CD14-positive monocyte (primary cell): Measurements from ENCODE around the gene TMEM59L. TPM values are rescaled to one million over a fixed set of nuclear protein-coding genes. Genes with fewer than 3 reads are reported as not detected.

Experiments
- DNase-seq, 3 donors: peaks; one replicate each; pipeline ENCODE4 v3.0.0-alpha.2; 2011 to 2022
- H2AFZ ChIP-seq: 2 replicates; pipeline ENCODE4 v1.6.0; 2012; ENCODE audit warnings: mild to moderate bottlenecking, low read depth, low read length, inconsistent platforms; ENCODE audit not compliant: insufficient read depth, poor library complexity, severe bottlenecking
- H3K27ac ChIP-seq, 2 donors: 1 replicate in 1 of 2; 2 replicates in 1 of 2; pipeline ENCODE4 v1.5.1; 2012 to 2013; ENCODE audit warnings: low read length in 2 of 2, control low read depth in 1 of 2, inconsistent platforms in 1 of 2, low read depth in 1 of 2, mild to moderate bottlenecking in 1 of 2
- H3K27me3 ChIP-seq, 2 donors: one replicate each; pipeline versions ENCODE4 v1.6.0 to v1.6.1; 2011 to 2013; ENCODE audit warnings: low read length in 2 of 2; ENCODE audit not compliant: control insufficient read depth in 2 of 2, insufficient read depth in 2 of 2
- H3K36me3 ChIP-seq, 2 donors: replicated peaks in 1 of 2; 1 replicate in 1 of 2; 2 replicates in 1 of 2; pipeline versions ENCODE4 v1.5.1 to v1.6.1; 2012 to 2013; ENCODE audit warnings: low read length in 2 of 2, control low read depth in 1 of 2, inconsistent platforms in 1 of 2, mild to moderate bottlenecking in 1 of 2; ENCODE audit not compliant: insufficient read depth in 2 of 2, control insufficient read depth in 1 of 2
- H3K4me1 ChIP-seq, 2 donors: 1 replicate in 1 of 2; 2 replicates in 1 of 2; pipeline versions ENCODE4 v1.5.1 to v1.6.1; 2012 to 2013; ENCODE audit warnings: low read length in 2 of 2, control low read depth in 1 of 2, inconsistent platforms in 1 of 2, mild to moderate bottlenecking in 1 of 2, moderate library complexity in 1 of 2; ENCODE audit not compliant: insufficient read depth in 2 of 2, control insufficient read depth in 1 of 2
- H3K4me2 ChIP-seq: replicated peaks from 2 replicates; pipeline ENCODE3; 2012; ENCODE audit warnings: low read length, moderate library complexity, mild to moderate bottlenecking; ENCODE audit not compliant: poor library complexity, severe bottlenecking; ENCODE audit errors: extremely low read depth
- H3K4me3 ChIP-seq, 3 experiments: fragments of 200-600 bp in 1 of 3; sonication (generic) in 1 of 3; replicated peaks in 1 of 3; 1 replicate in 2 of 3; 2 replicates in 1 of 3; pipeline ENCODE4 v1.5.1; 2011 to 2013; ENCODE audit warnings: low read length in 3 of 3, mild to moderate bottlenecking in 3 of 3, control low read depth in 2 of 3, low read depth in 2 of 3, inconsistent platforms in 1 of 3, moderate library complexity in 1 of 3
- H3K79me2 ChIP-seq: 2 replicates; pipeline ENCODE4 v1.6.0; 2012; ENCODE audit warnings: mild to moderate bottlenecking, control low read depth, inconsistent platforms, low read length, moderate library complexity; ENCODE audit not compliant: insufficient read depth
- H3K9ac ChIP-seq: 2 replicates; pipeline ENCODE4 v1.6.0; 2017; ENCODE audit warnings: low read length, mild to moderate bottlenecking; ENCODE audit not compliant: insufficient read depth, poor library complexity, severe bottlenecking
- H3K9me3 ChIP-seq, 2 donors: replicated peaks in 1 of 2; 1 replicate in 1 of 2; 2 replicates in 1 of 2; pipeline versions ENCODE4 v1.5.1 to v1.6.1; 2012 to 2013; ENCODE audit warnings: low read length in 2 of 2, control low read depth in 1 of 2; ENCODE audit not compliant: control insufficient read depth in 1 of 2, insufficient read depth in 1 of 2
- H4K20me1 ChIP-seq: 2 replicates; pipeline ENCODE4 v1.6.0; 2012; ENCODE audit warnings: mild to moderate bottlenecking, low read length, control low read depth, moderate library complexity; ENCODE audit not compliant: insufficient read depth
- H3K27ac Mint-ChIP-seq, 7 donors: one replicate each; pipeline ENCODE4 v1.8.0; 2020; ENCODE audit warnings: mild to moderate bottlenecking in 7 of 7, mixed read lengths in 7 of 7, moderate library complexity in 6 of 7, inconsistent platforms in 2 of 7
- H3K27me3 Mint-ChIP-seq, 3 donors: one replicate each; pipeline ENCODE4 v1.8.0; 2021 to 2022; ENCODE audit warnings: low read depth in 3 of 3, mild to moderate bottlenecking in 3 of 3, mixed read lengths in 3 of 3, moderate library complexity in 3 of 3, inconsistent platforms in 1 of 3
- H3K36me3 Mint-ChIP-seq, 2 donors: one replicate each; pipeline ENCODE4 v1.8.0; 2020; ENCODE audit warnings: mixed read lengths in 2 of 2, inconsistent platforms in 1 of 2, mild to moderate bottlenecking in 1 of 2
- H3K4me1 Mint-ChIP-seq: one replicate; pipeline ENCODE4 v1.8.0; 2020; ENCODE audit warnings: mild to moderate bottlenecking, mixed read lengths
- H3K4me3 Mint-ChIP-seq, 2 donors: one replicate each; pipeline ENCODE4 v1.8.0; 2020; ENCODE audit warnings: mild to moderate bottlenecking in 2 of 2, mixed read lengths in 2 of 2, moderate library complexity in 1 of 2
- H3K9me3 Mint-ChIP-seq, 7 donors: one replicate each; pipeline ENCODE4 v1.8.0; 2020 to 2022; ENCODE audit warnings: mixed read lengths in 7 of 7, mild to moderate bottlenecking in 6 of 7, moderate library complexity in 6 of 7, inconsistent platforms in 2 of 7
- CTCF ChIP-seq: fragments of 200-600 bp; IDR thresholded peaks from one replicate; pipeline ENCODE4 v1.8.0; 2022; ENCODE audit warnings: antibody characterized with exemption, mild to moderate bottlenecking
- WGBS: methylation state at CpG from one replicate; pipeline ENCODE4 v1.1.5; 2013; ENCODE audit warnings: missing lambda C conversion rate; ENCODE audit not compliant: insufficient coverage; 5-methylcytosine and 5-hydroxymethylcytosine counted together
- intact Hi-C, 2 donors: fragments of 100-400 bp; cut with micrococcal nuclease; formaldehyde crosslinking; loops; one replicate each; pipeline versions ENCODE4 v1.15.0 to v1.15.1; 2023
- polyA plus RNA-seq, 3 donors: library from polyadenylated mRNA; depleted of rRNA in 1 of 3; unstranded in 2 of 3; stranded (reverse) in 1 of 3; fragments of 300-500 nt in 2 of 3; fragments of >200 nt in 1 of 3; fragmentation: Illumina TruSeq in 2 of 3; gene quantifications; 1 replicate in 2 of 3; 2 replicates in 1 of 3; pipeline ENCODE4 v1.2.3, GENCODE V29; 2012 to 2021

The TMEM59L gene
- polyA plus RNA-seq, 3 donors: not detected

GRCh38 chr19:18668252-18668631 lies 55.6 kb downstream of the TMEM59L start:
- Histone ChIP-seq H3K4me1 (no peaks in the 10 kb centered on the region), H3K36me3 (peaks cover 26 to 57% of the 10 kb centered on the region in 2 donors), H4K20me1 (peaks cover 4% of the 10 kb centered on the region), H3K9ac (no peak overlapping the region), H2AFZ (no peak overlapping the region), H3K27ac (no peak overlapping the region), H3K4me3 (no peak overlapping the region), H3K9me3 (no peaks in the 10 kb centered on the region), H3K79me2 (no peaks in the 10 kb centered on the region), H3K4me2 (no peak overlapping the region), H3K27me3 (no peaks in the 10 kb centered on the region)
- Mint-ChIP-seq H3K4me1 (peaks cover 4% of the 10 kb centered on the region), H3K27me3 (peaks cover 0 to 1% (median 0%) of the 10 kb centered on the region in 3 donors), H3K9me3 (peaks cover 0 to 2% (median 0%) of the 10 kb centered on the region in 7 donors), H3K36me3 (peaks cover 39 to 60% of the 10 kb centered on the region in 2 donors), H3K27ac (no peak overlapping the region), H3K4me3 (no peak overlapping the region)
- DNase-seq: no peak
- TF ChIP-seq CTCF: no peak
- 98% methylated on average over 38 of the region's 38 CpGs for WGBS
- intact Hi-C loops: no loop called here

- peaks cover 0 to 1% (median 0%) of the 10 kb centered on the region in 3 donors for H3K27me3 Mint-ChIP-seq
- H3K36me3 Mint-ChIP-seq: peaks cover 39 to 60% of the 10 kb centered on the region in 2 donors
- Histone ChIP-seq H2AFZ (no peak overlapping the region), H3K9me3 (no peaks in the 10 kb centered on the region), H3K79me2 (no peaks in the 10 kb centered on the region), H3K27ac (no peak overlapping the region), H3K36me3 (peaks cover 26 to 57% of the 10 kb centered on the region in 2 donors), H4K20me1 (no peaks in the 10 kb centered on the region), H3K4me3 (no peak overlapping the region), H3K4me1 (no peaks in the 10 kb centered on the region), H3K9ac (no peak overlapping the region), H3K27me3 (no peaks in the 10 kb centered on the region), H3K4me2 (no peak overlapping the region)
- H3K9me3 Mint-ChIP-seq: peaks cover 0 to 2% (median 0%) of the 10 kb centered on the region in 7 donors
- intact Hi-C loops: no loop called here
- 98% methylated on average over 55 of the region's 58 CpGs for WGBS
- peaks cover 2% of the 10 kb centered on the region for H3K4me1 Mint-ChIP-seq
- DNase-seq: no peak
- no peak for TF ChIP-seq CTCF
- H3K4me3 Mint-ChIP-seq: no peak overlapping the region
- no peak overlapping the region for H3K27ac Mint-ChIP-seq
Observed at GRCh38 chr19:18668744-18669523, 56.3 kb downstream of the TMEM59L start.
